ENCODE measurements around the gene TRPM1.

TRPM1 gene

DNA sequence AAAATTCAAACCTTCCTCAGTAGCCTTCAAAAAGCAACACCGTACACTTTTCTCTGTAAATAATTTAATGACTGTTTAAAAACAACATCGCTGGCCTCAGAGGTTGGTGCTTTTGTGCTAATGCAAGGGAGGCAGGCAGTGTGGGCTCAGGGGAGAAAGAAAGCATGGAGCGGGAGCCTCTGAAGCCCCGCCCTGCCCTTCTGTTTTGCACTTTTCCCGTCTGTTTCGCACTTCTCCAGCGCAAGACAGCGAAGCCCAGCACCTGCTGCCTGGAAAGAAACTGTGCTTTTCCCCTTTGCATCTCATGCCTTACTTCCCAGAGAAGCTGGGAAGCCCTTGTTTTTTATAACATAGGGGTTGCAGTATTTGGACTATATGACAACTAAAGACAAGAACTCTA, 23.1 kb downstream of the TRPM1 start:
- H3K4me3 ChIP-seq (ENCODE audit: low read depth, low read length), result no peak overlapping the region
- TF ChIP-seq, protein P1, sequence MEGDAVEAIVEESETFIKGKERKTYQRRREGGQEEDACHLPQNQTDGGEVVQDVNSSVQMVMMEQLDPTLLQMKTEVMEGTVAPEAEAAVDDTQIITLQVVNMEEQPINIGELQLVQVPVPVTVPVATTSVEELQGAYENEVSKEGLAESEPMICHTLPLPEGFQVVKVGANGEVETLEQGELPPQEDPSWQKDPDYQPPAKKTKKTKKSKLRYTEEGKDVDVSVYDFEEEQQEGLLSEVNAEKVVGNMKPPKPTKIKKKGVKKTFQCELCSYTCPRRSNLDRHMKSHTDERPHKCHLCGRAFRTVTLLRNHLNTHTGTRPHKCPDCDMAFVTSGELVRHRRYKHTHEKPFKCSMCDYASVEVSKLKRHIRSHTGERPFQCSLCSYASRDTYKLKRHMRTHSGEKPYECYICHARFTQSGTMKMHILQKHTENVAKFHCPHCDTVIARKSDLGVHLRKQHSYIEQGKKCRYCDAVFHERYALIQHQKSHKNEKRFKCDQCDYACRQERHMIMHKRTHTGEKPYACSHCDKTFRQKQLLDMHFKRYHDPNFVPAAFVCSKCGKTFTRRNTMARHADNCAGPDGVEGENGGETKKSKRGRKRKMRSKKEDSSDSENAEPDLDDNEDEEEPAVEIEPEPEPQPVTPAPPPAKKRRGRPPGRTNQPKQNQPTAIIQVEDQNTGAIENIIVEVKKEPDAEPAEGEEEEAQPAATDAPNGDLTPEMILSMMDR (IDR thresholded peaks at IDR 0.05; ENCODE audit: borderline replicate concordance, insufficient read depth, low read depth, low read length), result no peak

DNA sequence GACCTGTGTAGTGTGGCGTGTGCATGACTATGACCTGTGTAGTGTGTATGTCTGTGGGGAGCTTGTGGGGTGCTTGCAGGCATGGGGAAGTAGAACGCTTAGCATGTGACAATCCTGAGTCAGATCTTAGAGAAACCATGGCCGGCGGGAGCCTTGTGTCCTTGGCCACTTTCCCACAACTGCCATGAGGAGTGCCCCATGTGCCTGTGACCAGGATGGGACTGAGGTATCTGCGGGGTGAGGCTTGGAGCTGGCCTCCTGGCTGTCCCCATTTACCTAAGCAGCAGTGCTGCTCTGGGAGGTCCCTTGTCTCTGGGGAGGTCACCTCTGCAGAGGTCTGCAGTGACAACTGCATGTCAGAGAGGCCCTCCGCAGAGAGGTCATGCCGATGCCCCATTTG, 23.6 kb downstream of the TRPM1 start:
- TF ChIP-seq, protein P1 (IDR thresholded peaks at IDR 0.05; ENCODE audit: borderline replicate concordance, insufficient read depth, low read depth, low read length), result no peak
- H3K4me3 ChIP-seq (ENCODE audit: low read depth, low read length), result no peak overlapping the region

DNA sequence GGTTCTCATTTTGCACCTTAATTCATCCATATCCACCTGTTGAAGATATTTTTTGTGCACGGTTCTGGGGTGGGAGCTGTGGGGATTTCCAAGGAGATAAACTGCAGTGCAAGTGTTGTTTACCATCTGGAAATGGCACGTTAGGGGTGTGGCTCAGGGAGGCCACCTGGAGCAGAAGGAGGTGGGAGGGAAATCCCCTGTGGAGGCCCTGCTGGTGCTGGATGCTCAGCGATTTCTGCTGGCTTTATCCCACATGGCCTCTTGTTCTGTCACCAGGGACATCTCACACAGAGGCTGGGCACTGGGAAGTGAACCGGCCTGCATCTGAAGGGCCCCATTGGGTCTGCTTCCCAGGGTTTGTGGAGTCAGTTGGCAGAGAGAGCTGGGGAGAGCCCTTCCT, 24.3 kb downstream of the TRPM1 start:
- H3K4me3 ChIP-seq (ENCODE audit: low read depth, low read length), result no peak overlapping the region
- TF ChIP-seq, protein P1 (IDR thresholded peaks at IDR 0.05; ENCODE audit: borderline replicate concordance, insufficient read depth, low read depth, low read length), result no peak

DNA sequence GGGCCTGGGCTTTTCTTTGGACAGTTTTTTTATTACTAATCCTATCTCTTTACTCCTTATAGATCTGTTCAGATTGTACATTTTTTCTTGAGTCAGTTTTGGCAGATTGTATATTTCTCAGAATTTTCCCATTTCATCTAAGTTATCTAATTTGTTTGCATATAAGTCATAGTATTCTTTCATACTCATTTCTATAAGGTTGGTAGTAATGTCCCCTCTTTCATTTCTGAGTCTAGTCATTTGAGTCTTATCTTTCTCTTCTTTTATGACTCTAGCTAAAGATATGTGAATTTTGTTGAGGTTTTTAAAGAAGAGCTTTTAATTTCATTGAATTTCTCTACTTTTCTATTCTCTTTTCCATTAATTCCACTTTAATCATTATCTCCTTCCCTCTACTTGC, 27.2 kb downstream of the TRPM1 start:
- no peak overlapping the region for H3K4me3 ChIP-seq (ENCODE audit: low read depth, low read length)
- TF ChIP-seq, protein P1 (IDR thresholded peaks at IDR 0.05; ENCODE audit: borderline replicate concordance, insufficient read depth, low read depth, low read length), result no peak

DNA sequence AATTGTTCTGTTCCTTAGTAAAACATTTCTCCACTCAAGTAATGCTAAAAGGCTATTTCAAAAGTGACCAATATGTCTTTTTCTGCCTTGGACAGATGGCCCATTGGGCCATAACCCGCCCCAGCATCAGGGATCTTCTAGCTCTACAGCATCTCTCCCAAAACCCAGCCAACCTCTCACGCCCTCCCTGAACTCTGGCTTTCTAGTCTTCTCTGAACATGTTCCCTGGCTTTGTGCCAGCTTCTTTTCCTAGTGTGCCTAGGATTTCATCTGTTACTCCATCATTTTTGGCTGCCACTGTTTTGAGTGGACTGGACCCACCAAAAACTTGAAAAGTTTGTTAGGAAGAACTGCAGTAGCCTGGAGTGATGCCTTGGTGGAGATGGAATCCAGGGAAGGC, 30.7 kb downstream of the TRPM1 start:
- no peak overlapping the region for H3K4me3 ChIP-seq (ENCODE audit: low read depth, low read length)
- TF ChIP-seq, protein P1 (IDR thresholded peaks at IDR 0.05; ENCODE audit: borderline replicate concordance, insufficient read depth, low read depth, low read length), result no peak

DNA sequence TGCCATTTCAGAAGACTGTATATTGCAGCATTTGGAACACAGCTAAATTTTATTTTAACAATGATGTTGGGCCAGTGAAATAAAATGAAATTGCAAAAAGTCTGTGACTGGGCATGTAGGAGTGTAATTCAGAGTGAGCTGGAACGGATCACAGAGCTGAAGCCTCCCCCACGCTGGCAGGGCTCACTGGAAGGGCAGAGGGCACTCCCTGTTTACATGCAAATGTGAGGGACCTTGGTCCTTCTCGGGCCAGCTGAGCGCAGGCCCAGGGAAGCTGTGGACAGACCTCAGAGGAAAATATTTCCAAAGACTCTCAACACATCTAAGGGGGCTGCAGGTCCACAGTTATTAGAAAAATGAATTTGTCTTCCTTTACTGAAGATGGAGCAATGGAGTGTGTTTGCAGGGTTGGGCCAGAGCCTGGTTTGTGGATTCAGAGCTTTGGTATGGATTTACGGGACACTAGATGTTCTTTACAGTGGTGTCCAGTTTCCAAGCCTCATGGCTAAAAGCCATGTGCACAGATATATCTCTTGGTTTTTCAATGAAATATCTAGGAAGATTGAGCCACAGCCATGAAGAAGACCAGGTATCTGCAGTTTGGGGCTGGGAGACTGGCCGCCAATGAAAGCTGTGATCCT, 32.0 kb downstream of the TRPM1 start:
- H3K4me3 ChIP-seq (ENCODE audit: low read depth, low read length), result no peak overlapping the region
- TF ChIP-seq, protein P1 (IDR thresholded peaks at IDR 0.05; ENCODE audit: borderline replicate concordance, insufficient read depth, low read depth, low read length), result no peak

DNA sequence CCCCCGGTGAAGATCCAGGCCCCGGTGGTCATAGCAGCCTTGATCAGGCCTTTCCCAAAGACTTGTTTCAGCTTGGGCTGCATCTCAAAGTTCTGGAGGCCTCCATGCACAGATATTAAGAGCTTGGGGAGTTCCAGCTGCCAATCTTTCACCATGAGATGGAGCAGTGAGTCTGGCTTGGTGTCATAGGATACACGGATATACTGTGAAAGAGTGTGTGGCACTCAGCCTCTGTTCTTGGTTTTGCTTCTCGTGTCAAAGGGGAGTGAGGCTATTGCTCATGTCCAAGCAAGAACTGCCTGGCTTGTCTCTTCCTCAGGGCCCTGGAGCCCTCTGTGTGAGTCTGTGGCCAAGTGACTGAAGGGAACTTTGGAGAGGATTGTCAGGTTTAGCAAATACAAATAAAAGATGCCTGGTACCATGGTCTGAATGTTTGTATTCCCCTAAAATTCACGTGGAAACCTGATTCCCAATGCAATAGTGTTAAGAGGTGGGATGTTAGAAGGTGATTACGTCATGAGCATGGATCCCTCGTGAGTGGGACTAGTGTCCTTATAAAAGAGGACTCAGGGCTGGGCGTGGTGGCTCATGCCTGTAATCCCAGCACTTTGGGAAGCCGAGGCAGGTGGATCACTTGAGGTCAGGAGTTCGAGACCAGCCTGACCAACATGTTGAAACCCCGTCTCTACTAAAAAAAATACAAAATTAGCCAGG, 33.5 kb downstream of the TRPM1 start:
- no peak overlapping the region for H3K4me3 ChIP-seq (ENCODE audit: low read depth, low read length)
- TF ChIP-seq, protein P1 (IDR thresholded peaks at IDR 0.05; ENCODE audit: borderline replicate concordance, insufficient read depth, low read depth, low read length), result no peak

All from GM12875 (cell line).